Neural cell (in vitro differentiated cells): ENCODE data around the gene GNAQ.

Experiments
- CTCF ChIP-seq: fragments of 450-650 bp; IDR thresholded peaks from 2 replicates; pipeline ENCODE4 v1.5.1; 2014; ENCODE audit warnings: antibody characterized with exemption, mild to moderate bottlenecking, moderate library complexity; ENCODE audit not compliant: poor library complexity, severe bottlenecking
- EP300 ChIP-seq: fragments of 450-650 bp; conservative IDR thresholded peaks from 2 replicates; pipeline ENCODE4 v1.6.1; 2014; ENCODE audit warnings: antibody characterized with exemption, mild to moderate bottlenecking, moderate library complexity; ENCODE audit not compliant: poor library complexity, severe bottlenecking
- EZH2 ChIP-seq: fragments of 200-600, 300-800 bp; shearing (Covaris generic), sonication (generic); IDR thresholded peaks from 2 replicates; pipeline ENCODE4 v1.6.1; 2014; ENCODE audit warnings: antibody characterized with exemption, low read length, borderline replicate concordance, mild to moderate bottlenecking; ENCODE audit not compliant: insufficient read depth, poor library complexity, severe bottlenecking
- POLR2AphosphoS5 ChIP-seq: IDR thresholded peaks from 2 replicates; pipeline ENCODE4 v1.6.1; 2012
- TAF1 ChIP-seq: IDR thresholded peaks from 2 replicates; pipeline ENCODE4 v1.6.1; 2012; ENCODE audit warnings: low read depth
- TF ChIP-seq, protein P1 (sequence below): IDR thresholded peaks from 2 replicates; pipeline ENCODE4 v1.6.1; 2012; ENCODE audit warnings: borderline replicate concordance

DNA sequence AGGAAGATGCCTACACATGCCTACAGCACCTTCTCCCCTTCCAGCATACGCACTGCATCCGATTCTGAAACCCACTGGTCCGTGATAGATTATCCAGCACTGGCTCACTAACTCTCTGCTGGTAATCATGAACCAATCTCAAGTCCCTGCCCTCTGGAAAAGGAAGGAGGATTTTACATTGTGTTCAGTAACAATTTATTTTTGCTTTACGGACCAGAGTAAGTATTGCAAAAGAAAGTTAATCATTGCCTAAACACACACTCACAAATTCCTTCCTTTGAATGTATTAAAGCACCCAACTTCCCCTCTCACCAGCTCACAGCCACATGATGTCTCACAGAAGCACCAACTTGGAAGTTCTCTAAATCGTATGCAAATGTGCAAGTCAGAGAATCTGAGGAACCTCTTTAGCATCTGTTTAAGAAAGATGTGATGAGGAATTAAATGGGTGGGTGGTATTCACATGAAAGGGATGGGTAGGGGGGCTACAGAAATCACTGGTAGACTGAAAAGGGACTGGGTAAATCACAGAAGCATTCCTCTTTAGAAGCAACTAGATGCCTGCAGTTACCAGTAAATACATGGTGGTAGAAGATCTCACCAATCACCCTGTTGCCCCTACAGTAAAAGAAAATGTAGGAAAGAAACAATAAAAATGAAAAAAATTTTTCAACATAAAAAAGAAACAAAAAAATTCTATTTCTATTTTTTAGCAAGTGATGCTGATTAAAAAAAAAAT, 8.4 kb downstream of the GNAQ start:
- TF ChIP-seq EP300: no peak
- no peak for TF ChIP-seq EZH2
- no peak for TF ChIP-seq CTCF
- no peak for TF ChIP-seq POLR2AphosphoS5
- TF ChIP-seq, protein P1, sequence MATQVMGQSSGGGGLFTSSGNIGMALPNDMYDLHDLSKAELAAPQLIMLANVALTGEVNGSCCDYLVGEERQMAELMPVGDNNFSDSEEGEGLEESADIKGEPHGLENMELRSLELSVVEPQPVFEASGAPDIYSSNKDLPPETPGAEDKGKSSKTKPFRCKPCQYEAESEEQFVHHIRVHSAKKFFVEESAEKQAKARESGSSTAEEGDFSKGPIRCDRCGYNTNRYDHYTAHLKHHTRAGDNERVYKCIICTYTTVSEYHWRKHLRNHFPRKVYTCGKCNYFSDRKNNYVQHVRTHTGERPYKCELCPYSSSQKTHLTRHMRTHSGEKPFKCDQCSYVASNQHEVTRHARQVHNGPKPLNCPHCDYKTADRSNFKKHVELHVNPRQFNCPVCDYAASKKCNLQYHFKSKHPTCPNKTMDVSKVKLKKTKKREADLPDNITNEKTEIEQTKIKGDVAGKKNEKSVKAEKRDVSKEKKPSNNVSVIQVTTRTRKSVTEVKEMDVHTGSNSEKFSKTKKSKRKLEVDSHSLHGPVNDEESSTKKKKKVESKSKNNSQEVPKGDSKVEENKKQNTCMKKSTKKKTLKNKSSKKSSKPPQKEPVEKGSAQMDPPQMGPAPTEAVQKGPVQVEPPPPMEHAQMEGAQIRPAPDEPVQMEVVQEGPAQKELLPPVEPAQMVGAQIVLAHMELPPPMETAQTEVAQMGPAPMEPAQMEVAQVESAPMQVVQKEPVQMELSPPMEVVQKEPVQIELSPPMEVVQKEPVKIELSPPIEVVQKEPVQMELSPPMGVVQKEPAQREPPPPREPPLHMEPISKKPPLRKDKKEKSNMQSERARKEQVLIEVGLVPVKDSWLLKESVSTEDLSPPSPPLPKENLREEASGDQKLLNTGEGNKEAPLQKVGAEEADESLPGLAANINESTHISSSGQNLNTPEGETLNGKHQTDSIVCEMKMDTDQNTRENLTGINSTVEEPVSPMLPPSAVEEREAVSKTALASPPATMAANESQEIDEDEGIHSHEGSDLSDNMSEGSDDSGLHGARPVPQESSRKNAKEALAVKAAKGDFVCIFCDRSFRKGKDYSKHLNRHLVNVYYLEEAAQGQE: no peak
- TF ChIP-seq TAF1: no peak
